ENCODE results near the gene CMTM3. TPM values are rescaled to one million over a fixed set of nuclear protein-coding genes. Genes with fewer than 3 reads are reported as not detected.
"Not testable (repeated sequence)": the region's sequence is repeated elsewhere in the genome, so short reads cannot be mapped to it uniquely, and the experiment has no call there.

CMTM3 gene
- total RNA-seq, 1 donor from 2014 or later = 268 TPM

- Mint-ChIP-seq H3K9me3 (ENCODE audit: unreplicated experiment) (no peaks in the 10 kb centered on the region), H3K4me1 (ENCODE audit: unreplicated experiment) (peaks cover 8% of the 10 kb centered on the region), H3K27ac (ENCODE audit: unreplicated experiment) (no peak overlapping the region), H3K27me3 (ENCODE audit: unreplicated experiment) (peaks cover 1% of the 10 kb centered on the region), H3K4me3 (ENCODE audit: unreplicated experiment) (no peak overlapping the region), H3K36me3 (ENCODE audit: low read depth, unreplicated experiment) (no peaks in the 10 kb centered on the region)
- DNase-seq (ENCODE audit: low spot score) = no peak
- TF ChIP-seq, protein P1, sequence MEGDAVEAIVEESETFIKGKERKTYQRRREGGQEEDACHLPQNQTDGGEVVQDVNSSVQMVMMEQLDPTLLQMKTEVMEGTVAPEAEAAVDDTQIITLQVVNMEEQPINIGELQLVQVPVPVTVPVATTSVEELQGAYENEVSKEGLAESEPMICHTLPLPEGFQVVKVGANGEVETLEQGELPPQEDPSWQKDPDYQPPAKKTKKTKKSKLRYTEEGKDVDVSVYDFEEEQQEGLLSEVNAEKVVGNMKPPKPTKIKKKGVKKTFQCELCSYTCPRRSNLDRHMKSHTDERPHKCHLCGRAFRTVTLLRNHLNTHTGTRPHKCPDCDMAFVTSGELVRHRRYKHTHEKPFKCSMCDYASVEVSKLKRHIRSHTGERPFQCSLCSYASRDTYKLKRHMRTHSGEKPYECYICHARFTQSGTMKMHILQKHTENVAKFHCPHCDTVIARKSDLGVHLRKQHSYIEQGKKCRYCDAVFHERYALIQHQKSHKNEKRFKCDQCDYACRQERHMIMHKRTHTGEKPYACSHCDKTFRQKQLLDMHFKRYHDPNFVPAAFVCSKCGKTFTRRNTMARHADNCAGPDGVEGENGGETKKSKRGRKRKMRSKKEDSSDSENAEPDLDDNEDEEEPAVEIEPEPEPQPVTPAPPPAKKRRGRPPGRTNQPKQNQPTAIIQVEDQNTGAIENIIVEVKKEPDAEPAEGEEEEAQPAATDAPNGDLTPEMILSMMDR (IDR thresholded peaks at IDR 0.05; ENCODE audit: unreplicated experiment) = no peak
Measured at GRCh38 chr16:66658143-66658859, 53.8 kb downstream of the CMTM3 start.

GRCh38 chr16:66658860-66659190, 54.3 kb downstream of the CMTM3 start:
- DNase-seq (ENCODE audit: low spot score) = no peak
- peaks cover 1% of the 10 kb centered on the region for H3K27me3 Mint-ChIP-seq (ENCODE audit: unreplicated experiment)
- H3K27ac Mint-ChIP-seq (ENCODE audit: unreplicated experiment) = no peak overlapping the region
- H3K4me1 Mint-ChIP-seq (ENCODE audit: unreplicated experiment) = peaks cover 8% of the 10 kb centered on the region
- H3K9me3 Mint-ChIP-seq (ENCODE audit: unreplicated experiment) = no peaks in the 10 kb centered on the region
- H3K36me3 Mint-ChIP-seq (ENCODE audit: low read depth, unreplicated experiment) = no peaks in the 10 kb centered on the region
- H3K4me3 Mint-ChIP-seq (ENCODE audit: unreplicated experiment) = no peak overlapping the region
- TF ChIP-seq, protein P1 (IDR thresholded peaks at IDR 0.05; ENCODE audit: unreplicated experiment) = no peak

GRCh38 chr16:66660422-66661209, 56.1 kb downstream of the CMTM3 start:
- peak; percentile 59 for DNase-seq (ENCODE audit: low spot score)
- Mint-ChIP-seq H3K4me3 (ENCODE audit: unreplicated experiment) (no peak overlapping the region), H3K36me3 (ENCODE audit: low read depth, unreplicated experiment) (no peaks in the 10 kb centered on the region), H3K9me3 (ENCODE audit: unreplicated experiment) (no peaks in the 10 kb centered on the region), H3K27me3 (ENCODE audit: unreplicated experiment) (peaks cover 1% of the 10 kb centered on the region), H3K4me1 (ENCODE audit: unreplicated experiment) (peaks cover 8% of the 10 kb centered on the region), H3K27ac (ENCODE audit: unreplicated experiment) (peak overlapping the region; percentile 95)
- TF ChIP-seq, protein P1 (IDR thresholded peaks at IDR 0.05; ENCODE audit: unreplicated experiment) = no peak

GRCh38 chr16:66661210-66661560, 56.7 kb downstream of the CMTM3 start:
- no peaks in the 10 kb centered on the region for H3K9me3 Mint-ChIP-seq (ENCODE audit: unreplicated experiment)
- TF ChIP-seq, protein P1 (IDR thresholded peaks at IDR 0.05; ENCODE audit: unreplicated experiment) = no peak
- H3K27ac Mint-ChIP-seq (ENCODE audit: unreplicated experiment) = peak overlapping the region; percentile 95
- peaks cover 1% of the 10 kb centered on the region for H3K27me3 Mint-ChIP-seq (ENCODE audit: unreplicated experiment)
- DNase-seq (ENCODE audit: low spot score) = no peak
- peaks cover 8% of the 10 kb centered on the region for H3K4me1 Mint-ChIP-seq (ENCODE audit: unreplicated experiment)
- no peaks in the 10 kb centered on the region for H3K36me3 Mint-ChIP-seq (ENCODE audit: low read depth, unreplicated experiment)
- no peak overlapping the region for H3K4me3 Mint-ChIP-seq (ENCODE audit: unreplicated experiment)

DNA sequence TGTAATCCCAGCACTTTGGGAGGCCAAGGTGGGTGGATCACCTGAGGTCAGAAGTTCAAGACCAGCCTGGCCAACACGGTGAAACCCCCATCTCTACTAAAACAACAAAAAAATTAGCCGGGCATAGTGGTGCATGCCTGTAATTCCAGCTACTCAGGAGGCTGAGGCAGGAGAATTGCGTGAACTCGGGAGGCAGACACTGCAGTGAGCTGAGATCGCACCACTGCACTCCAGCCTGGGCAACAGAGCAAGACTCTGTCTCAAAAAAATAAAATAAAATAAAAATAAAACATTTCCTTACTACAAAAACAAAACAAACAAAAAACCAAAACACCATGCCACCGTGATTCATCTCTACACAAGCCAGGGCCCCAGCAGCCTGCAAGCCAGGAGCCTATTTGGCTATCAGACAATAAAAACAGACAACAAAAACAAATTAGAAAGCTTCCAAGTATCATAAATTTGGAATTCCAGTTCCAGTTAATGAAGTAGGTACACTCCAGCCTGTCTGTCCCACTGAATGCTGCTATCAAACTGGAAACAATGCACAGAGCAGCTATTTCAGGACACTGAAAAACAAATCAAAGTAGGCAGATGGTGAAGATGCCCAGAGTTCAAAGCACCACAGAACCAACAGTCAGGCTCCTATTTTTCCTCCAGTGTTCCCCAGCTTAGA, 57.3 kb downstream of the CMTM3 start:
- H3K27ac Mint-ChIP-seq (ENCODE audit: unreplicated experiment); H3K27me3 Mint-ChIP-seq (ENCODE audit: unreplicated experiment); H3K4me3 Mint-ChIP-seq (ENCODE audit: unreplicated experiment): not testable (repeated sequence)

More for the DNA sequence above, 57.3 kb downstream of the CMTM3 start:
- not testable (repeated sequence) for H3K36me3 Mint-ChIP-seq (ENCODE audit: low read depth, unreplicated experiment); H3K4me1 Mint-ChIP-seq (ENCODE audit: unreplicated experiment); H3K9me3 Mint-ChIP-seq (ENCODE audit: unreplicated experiment); DNase-seq (ENCODE audit: low spot score)

All from endothelial cell (in vitro differentiated cells).